ENCODE measurements around the gene ATP2B2.

Gene ATP2B2

GRCh38 chr3:10511809-10512494 lies 6.6 kb upstream of the ATP2B2 start:
- in situ Hi-C loops (cut with MboI; ENCODE audit: low sequenced_read_pairs): no loop called here

GRCh38 chr3:10510743-10511432 lies 5.5 kb upstream of the ATP2B2 start:
- in situ Hi-C loops (cut with MboI; ENCODE audit: low sequenced_read_pairs): no loop called here

- in situ Hi-C loops (cut with MboI; ENCODE audit: low sequenced_read_pairs): no loop called here
These were observed 4.8 kb upstream of the ATP2B2 start for GRCh38 chr3:10510086-10510742.

GRCh38 chr3:10509325-10509724 lies 3.9 kb upstream of the ATP2B2 start:
- in situ Hi-C loops (cut with MboI; ENCODE audit: low sequenced_read_pairs): no loop called here

GRCh38 chr3:10508619-10509260 lies 3.4 kb upstream of the ATP2B2 start:
- in situ Hi-C loops (cut with MboI; ENCODE audit: low sequenced_read_pairs): no loop called here

- in situ Hi-C loops (cut with MboI; ENCODE audit: low sequenced_read_pairs): no loop called here
These were observed 2.8 kb upstream of the ATP2B2 start for GRCh38 chr3:10508235-10508618.

GRCh38 chr3:10507331-10507730 lies 1.9 kb upstream of the ATP2B2 start:
- in situ Hi-C loops (cut with MboI; ENCODE audit: low sequenced_read_pairs): no loop called here

GRCh38 chr3:10506696-10507095 lies 1.3 kb upstream of the ATP2B2 start:
- in situ Hi-C loops (cut with MboI; ENCODE audit: low sequenced_read_pairs): no loop called here

- in situ Hi-C loops (cut with MboI; ENCODE audit: low sequenced_read_pairs): no loop called here
These were observed 602 bp upstream of the ATP2B2 start for GRCh38 chr3:10505791-10506585.

- in situ Hi-C loops (cut with MboI; ENCODE audit: low sequenced_read_pairs): no loop called here
These were observed 976 bp downstream of the ATP2B2 start for GRCh38 chr3:10504171-10505049.

GRCh38 chr3:10503217-10503796 lies 2.1 kb downstream of the ATP2B2 start:
- in situ Hi-C loops (cut with MboI; ENCODE audit: low sequenced_read_pairs): no loop called here

GRCh38 chr3:10502185-10502880 lies 3.1 kb downstream of the ATP2B2 start:
- in situ Hi-C loops (cut with MboI; ENCODE audit: low sequenced_read_pairs): no loop called here

- in situ Hi-C loops (cut with MboI; ENCODE audit: low sequenced_read_pairs): no loop called here
These were observed 3.7 kb downstream of the ATP2B2 start for GRCh38 chr3:10501664-10502052.

- in situ Hi-C loops (cut with MboI; ENCODE audit: low sequenced_read_pairs): no loop called here
These were observed 4.4 kb downstream of the ATP2B2 start for GRCh38 chr3:10500717-10501663.

- in situ Hi-C loops (cut with MboI; ENCODE audit: low sequenced_read_pairs): no loop called here
These were observed 7.1 kb downstream of the ATP2B2 start for GRCh38 chr3:10498271-10498670.

- in situ Hi-C loops (cut with MboI; ENCODE audit: low sequenced_read_pairs): no loop called here
These were observed 7.9 kb downstream of the ATP2B2 start for GRCh38 chr3:10497439-10497838.

- in situ Hi-C loops (cut with MboI; ENCODE audit: low sequenced_read_pairs): no loop called here
These were observed 9.1 kb downstream of the ATP2B2 start for GRCh38 chr3:10496121-10496863.

Data from HL-60/S4 treated with retinoic acid at 250 ng/mL for 4 days and 3 days (cell line).